GM18858 (cell line): ENCODE measurements around the gene FMOD.
"Not testable (repeated sequence)": the region's sequence is repeated elsewhere in the genome, so short reads cannot be mapped to it uniquely, and the experiment has no call there.

Experiments
- ATAC-seq: cut with Tn5 transposase; IDR thresholded peaks from one replicate; pipeline ENCODE4 v1.9.1; 2021; ENCODE audit not compliant: unreplicated experiment

FMOD gene

DNA sequence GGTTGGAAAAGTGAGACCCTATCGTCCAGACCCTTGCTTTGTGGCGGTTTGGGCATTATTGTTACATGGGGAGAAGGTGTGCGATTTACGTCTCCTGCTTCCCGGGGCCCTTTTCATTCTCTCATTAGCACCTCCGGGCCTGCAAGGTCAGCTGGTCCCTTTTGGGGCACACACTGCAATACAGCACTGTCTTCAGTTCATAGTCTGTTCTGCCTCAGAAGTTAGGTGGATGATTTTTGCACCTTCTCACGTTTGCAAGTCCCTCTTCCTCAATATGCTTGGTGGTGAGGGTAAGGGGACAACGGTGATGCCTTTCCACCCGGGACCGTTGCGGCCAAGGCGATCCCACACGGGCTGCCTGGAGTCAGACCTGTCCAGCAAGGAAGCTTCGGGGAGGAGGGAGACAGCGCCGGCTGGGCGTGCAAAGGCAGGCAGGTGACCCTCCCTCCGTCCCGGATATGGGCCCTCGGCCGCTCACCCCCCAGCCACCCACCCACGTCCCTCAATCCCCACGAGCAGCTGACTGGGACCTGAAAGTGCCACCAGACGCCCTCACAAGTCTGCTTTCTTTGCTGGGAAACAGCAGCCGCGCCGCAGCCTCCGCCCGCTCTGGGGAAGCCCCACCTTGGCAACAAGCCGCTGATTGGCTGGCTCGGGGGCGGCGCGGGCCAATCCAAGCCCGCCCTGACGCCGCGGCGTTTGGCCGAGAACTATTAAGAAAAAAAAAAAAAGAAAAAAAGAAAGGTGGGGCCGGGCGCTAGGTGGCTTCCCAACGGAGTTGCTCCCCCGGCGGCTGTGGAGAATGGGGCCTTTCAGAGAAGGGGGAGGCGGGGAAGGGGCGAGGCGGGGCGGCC is 23.9 kb downstream of the FMOD start:
- peak; percentile 49 for ATAC-seq

GRCh38 chr1:203325418-203326091 is 25.4 kb downstream of the FMOD start:
- no peak for ATAC-seq

DNA sequence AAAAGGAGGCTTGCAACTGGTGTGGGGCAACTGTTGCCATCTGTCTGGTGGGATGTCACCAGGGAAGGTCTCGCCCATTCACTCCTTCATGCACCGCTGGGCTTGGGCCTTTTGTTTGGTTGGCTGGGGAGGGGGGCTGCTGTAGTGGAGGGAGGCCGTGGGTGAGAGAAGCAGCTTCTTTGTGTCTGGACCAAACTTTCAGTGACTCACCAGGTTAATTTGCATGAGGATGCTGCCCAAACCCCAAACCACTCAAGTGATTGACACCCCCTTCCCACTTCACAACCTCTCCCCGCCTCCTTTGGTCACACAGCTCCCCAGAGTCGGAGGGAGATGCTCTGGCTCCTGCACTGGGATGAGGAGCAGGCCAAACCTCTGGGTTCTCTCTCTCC is 25.9 kb downstream of the FMOD start:
- no peak for ATAC-seq

DNA sequence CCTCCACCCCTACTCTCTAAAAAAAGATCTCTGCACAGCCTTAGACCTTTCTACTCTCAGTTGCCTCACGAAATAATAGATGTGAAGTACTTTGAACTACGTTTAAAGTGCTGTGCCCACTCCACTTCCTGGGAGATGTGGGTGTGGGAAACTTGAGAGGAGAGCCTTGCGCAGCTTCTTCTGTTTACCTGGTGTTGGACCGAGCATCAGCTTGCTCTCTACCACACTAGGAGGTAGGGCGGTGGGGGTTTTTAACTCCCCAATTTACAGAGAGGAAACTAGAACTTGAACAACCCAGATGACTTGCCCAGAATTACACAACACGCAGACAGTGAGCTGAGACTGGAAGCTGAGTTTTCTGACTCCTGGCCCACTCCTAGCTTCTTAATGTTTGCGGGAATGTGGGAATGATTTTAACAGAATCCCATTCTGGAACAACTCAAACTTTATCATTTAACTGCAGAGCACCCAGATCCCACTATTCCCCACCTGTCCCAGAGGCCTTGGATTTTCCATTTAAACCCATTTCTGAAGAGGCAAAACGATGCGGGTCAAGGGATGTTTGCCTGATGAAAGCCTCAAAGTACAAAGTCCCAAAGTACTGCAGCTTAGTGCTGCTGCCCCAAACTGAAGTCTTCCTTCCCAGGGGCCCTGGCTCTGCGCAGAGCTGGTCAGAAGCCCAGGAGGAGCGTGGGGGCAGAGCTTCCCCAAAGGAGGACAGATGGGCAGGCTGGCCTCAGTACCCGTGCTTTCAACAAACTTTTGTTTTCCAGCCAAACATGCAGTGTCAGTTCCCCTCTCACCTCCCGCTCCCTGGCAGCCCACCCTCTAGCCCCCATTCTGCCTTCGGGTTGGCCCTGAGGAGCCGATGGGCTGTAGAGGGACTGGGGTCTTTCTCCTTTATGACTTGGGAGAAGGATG is 26.6 kb downstream of the FMOD start:
- no peak for ATAC-seq

DNA sequence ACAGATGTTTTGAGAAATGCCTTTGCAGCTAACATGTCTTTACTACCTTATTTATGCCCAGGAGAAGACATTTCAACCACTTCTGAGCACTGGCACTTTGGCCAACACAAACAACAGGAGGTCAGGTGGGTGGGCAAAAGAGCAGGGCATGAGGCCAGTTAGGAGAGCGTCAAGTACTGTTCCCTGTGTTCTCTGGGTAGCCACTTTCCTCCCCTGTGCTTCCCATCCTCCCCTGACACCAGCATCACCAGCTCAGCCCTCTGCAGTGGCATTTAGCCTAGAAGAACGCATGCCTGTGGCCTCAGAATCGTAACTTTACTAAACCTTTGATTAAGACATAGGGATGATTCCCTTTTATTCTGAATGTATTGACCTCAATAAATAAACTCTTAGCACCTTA is 27.3 kb downstream of the FMOD start:
- no peak for ATAC-seq

DNA sequence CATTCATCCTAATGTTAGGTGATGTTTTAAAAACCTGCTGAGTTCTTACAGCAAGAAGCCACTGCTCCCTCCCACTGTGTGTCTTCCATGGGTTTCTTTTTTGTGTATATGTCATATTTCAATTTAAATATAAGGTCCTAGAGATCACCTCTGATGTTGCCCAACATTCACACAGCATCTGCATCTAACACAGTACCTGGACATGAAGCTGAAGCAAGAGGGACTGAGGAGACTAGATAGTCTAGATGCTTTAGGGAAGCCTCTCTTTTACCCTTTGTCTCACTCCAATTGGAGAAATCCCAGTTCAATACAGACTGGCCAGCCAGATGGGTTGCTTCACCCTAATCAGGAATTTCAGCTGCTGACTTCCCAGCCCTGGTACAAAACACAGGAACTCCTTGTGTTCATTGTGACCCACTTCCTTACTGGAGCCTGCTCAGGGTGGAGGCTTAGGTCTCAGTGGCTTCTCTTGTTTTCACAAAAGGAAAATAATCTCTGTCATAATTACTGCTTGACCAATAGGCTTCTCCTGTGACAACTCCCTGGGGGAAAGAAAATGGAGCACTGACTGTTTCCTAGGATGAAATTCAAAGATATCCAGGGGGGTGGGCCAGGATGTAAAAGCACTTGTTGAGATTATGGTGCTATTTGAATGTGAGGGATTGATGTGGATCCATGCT is 28.3 kb downstream of the FMOD start:
- ATAC-seq = no peak

GRCh38 chr1:203321273-203322052 is 29.5 kb downstream of the FMOD start:
- no peak for ATAC-seq

- peak; percentile 45 for ATAC-seq
These were observed 30.2 kb downstream of the FMOD start for GRCh38 chr1:203320591-203321272.

GRCh38 chr1:203318229-203318517 is 32.7 kb downstream of the FMOD start:
- no peak for ATAC-seq

DNA sequence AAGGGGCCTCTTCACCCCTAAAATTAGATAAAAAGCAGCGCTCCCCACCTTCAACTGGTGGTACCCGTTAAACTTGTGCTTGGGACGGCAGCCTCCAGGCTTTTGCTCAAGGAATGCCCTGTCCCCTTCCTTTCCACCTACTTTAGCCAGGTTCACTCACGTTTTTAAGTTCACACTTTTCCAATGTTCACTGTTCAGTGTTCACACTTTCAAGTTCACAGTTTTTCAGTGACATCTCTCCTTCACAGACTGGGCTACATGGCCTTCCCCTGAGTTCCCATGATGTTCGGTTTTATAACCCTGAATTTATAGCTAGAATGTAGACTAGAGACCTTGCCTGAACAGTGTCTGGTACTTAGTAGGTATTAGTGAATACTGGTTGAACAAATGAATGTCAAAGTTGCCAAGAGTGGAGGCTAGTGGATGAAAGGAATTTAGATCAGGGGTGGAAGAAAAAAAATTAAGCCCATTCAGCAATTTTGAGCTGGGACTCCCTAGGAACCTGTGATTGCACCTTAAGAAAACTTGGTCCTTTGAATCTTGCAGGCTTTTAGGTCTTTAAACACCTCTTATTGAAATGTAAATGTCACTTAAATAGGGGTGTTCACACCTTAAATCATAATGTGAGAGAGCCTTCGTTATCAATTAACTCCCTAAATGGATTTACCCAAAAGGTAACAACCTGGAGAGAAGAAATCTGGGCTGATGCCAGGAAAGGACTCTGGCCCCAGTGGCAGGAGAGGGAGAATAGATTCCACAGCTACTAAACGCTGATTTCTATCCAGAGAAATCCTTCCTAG is 33.3 kb downstream of the FMOD start:
- no peak for ATAC-seq

DNA sequence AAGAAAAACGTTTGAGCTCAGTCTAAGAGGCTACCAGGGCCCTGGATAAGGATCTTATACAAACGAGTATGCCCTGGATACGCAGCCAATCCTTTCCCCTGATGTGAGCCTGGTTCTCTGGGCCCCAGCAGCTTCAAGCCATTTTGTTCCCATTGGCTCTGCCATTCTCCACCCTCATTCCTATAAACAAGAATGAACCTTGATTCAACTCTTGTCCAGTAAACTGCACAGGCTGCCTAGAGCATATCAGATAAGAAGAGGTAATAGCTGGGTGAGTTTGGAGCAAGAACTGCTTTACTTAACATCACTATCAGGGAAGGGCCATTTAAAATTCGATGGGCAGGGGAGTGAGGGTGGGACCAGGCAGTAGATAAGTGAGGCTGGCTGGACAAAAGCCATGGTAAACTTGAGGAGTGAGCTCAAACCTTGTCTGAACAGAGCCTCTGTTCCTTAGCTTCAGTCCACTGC is 34.3 kb downstream of the FMOD start:
- ATAC-seq = no peak

- ATAC-seq = not testable (repeated sequence)
These were observed 36.7 kb downstream of the FMOD start for GRCh38 chr1:203314025-203314759.

DNA sequence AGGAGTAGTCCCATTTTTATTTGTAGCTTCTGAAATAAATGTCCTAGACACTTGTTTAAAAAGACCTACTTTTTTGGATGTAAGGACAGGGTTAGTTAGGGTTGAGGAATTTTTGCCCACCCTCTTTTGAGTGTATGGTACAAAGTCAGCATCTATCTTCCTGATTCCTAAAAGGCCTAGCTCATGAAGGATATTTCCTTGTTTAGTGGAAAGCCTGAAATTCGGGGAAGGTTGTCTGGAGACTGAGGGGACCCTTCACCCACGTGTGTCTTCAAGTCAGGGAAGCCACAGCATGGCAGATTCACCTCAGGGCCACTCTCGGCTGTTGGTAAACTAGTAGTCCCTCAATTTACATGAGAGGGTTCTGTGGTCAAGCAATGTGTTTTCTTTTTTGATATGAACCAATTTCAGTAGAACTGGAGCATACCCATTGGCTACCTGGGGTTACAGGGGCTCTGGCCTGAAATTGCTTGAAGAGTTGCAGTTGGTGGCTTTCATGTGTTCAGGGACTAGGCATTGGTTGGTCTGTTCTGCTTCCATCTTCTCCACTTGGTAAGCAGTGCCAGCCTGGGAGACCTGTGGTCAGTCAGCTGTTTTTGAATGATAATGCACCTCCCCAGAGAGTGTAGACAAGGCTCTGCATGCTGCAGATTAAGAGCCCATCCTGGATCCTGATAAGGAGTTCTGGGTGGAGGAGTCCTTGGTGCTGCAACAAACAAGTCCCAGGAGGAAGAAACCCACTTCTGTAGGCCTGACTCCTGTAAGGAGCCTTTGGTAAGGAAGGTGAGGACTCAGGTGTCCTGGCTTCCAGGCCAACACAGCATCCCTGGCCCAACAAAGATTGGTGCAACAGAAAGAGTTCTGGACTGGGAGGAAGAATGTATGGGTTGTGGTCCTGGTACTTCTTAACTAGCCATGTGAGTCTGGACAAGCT is 39.3 kb downstream of the FMOD start:
- no peak for ATAC-seq

DNA sequence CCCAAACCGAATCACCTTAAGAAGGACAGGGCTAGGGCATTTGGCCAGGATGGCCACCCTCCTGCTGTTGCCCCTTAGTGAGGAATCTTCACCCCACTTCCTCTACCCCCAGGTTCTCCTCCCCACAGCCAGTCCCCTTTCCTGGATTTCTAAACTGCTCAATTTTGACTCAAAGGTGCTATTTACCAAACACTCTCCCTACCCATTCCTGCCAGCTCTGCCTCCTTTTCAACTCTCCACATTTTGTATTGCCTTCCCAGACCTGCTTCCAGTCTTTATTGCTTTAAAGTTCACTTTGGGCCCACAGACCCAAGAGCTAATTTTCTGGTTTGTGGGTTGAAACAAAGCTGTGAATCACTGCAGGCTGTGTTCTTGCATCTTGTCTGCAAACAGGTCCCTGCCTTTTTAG is 42.0 kb downstream of the FMOD start:
- ATAC-seq = no peak

GRCh38 chr1:203308328-203308922 is 42.5 kb downstream of the FMOD start:
- no peak for ATAC-seq

DNA sequence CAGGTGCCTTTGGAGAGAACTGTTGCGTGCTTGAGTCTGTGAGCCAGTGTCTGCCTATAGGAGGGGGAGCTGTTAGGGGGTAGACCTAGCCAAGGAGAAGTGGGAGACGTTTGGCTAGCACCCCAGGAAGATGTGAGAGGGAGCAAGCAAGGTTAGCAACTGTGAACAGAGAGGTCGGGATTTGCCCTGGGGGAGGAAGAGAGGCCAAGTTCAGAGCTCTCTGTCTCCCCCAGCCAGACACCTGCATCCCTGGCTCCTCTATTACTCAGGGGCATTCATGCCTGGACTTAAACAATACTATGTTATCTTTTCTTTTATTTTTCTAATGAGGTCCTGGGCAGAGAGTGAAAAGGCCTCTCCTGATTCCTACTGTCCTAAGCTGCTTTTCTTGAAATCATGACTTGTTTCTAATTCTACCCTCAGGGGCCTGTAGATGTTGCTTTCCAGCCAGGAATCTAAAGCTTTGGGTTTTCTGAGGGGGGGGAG is 43.2 kb downstream of the FMOD start:
- no peak for ATAC-seq
